Right lobe of liver (tissue), 4 donors: ENCODE measurements around the gene RUVBL2.

Source experiments
- CTCF ChIP-seq, 4 donors: fragments of 200-600 bp in 3 of 4; fragments of 450-650 bp in 1 of 4; IDR thresholded peaks; one replicate each; pipeline versions ENCODE4 v1.5.1 to v1.8.0; 2016 to 2022; ENCODE audit warnings: antibody characterized with exemption in 4 of 4, mild to moderate bottlenecking in 2 of 4
- POLR2A ChIP-seq: fragments of 450-650 bp; IDR thresholded peaks from one replicate; pipeline ENCODE4 v1.6.1; 2017; ENCODE audit warnings: antibody characterized with exemption, mild to moderate bottlenecking
- donor health status: DM: no; HTN: no; CAD: no.
- donor health status: DM: no; HTN: no; CAD: no.
- donor health status: DM: no; HTN: yes; CAD: no.

- TF ChIP-seq CTCF (IDR thresholded peaks at IDR 0.05) (no peak), POLR2A (no peak)
Observed at GRCh38 chr19:49004964-49005614, 11.4 kb downstream of the RUVBL2 start.
